SU-DHL-6 (cell line): ENCODE measurements around the gene CASP8.

ENCODE experiments used
- CTCF ChIP-seq: fragments of 200-600 bp; sonication (generic); IDR thresholded peaks from one replicate; pipeline ENCODE4 v1.5.1; 2017; ENCODE audit warnings: antibody characterized with exemption, mild to moderate bottlenecking, low read length, moderate library complexity; ENCODE audit not compliant: insufficient read depth, poor library complexity, severe bottlenecking
- EZH2phosphoT487 ChIP-seq: fragments of 200-600 bp; sonication (generic), shearing (Covaris generic); conservative IDR thresholded peaks from 2 replicates; pipeline ENCODE4 v1.6.1; 2018; ENCODE audit warnings: mild to moderate bottlenecking, antibody characterized with exemption, low read length, moderate library complexity, mixed read lengths

GRCh38 chr2:201246280-201246679 is 14.1 kb upstream of the CASP8 start:
- TF ChIP-seq CTCF, result no peak
- TF ChIP-seq EZH2phosphoT487, result no peak
